PC-3 (cell line): ENCODE measurements around the gene SCCPDH.

ENCODE experiments used
- EZH2 ChIP-seq: fragments of 300-600 bp; sonication (generic); IDR thresholded peaks from one replicate; pipeline ENCODE4 v1.6.1; 2017; ENCODE audit warnings: antibody characterized with exemption, mild to moderate bottlenecking, low read length; ENCODE audit not compliant: unreplicated experiment
- EZH2phosphoT487 ChIP-seq: fragments of 300-600 bp; sonication (generic); IDR thresholded peaks from 2 replicates; pipeline ENCODE4 v1.6.1; 2018; ENCODE audit warnings: mild to moderate bottlenecking, antibody characterized with exemption, low read length, borderline replicate concordance
- TF ChIP-seq, protein P1 (sequence below): fragments of 300-600 bp; sonication (generic); conservative IDR thresholded peaks from 2 replicates; pipeline ENCODE4 v1.5.1; 2017; ENCODE audit warnings: antibody characterized with exemption, low read depth, mild to moderate bottlenecking, low read length

DNA sequence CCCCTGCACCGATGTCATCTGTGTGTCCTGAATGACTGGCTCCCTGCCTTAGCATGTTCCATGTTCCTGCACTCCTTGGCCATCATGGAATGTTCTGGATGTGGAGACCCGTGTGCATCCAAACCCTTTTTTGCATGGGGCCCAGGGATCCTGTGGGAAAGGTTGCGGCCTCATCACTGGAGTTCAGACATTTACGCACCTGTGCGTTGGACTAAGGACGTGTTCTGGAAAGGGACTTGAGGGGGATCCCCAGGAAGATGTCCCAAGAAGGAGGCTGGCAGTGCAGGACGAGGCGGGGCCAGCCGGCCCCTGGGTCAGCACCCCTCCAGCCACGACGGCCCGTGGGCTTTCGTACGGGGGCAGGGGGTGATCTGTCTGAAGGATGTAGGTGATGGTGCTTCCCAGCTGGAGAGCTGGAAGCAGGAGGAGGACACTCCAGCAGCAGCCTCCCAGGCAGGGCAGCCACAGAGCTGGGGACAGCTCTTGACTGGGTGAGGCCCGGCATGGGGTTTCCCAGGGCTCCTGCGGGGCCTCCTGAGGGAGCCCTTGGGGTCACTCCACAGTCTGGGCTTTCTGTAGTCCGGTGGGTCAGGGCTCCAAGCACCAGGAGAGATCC, 67.2 kb downstream of the SCCPDH start:
- TF ChIP-seq, protein P1, sequence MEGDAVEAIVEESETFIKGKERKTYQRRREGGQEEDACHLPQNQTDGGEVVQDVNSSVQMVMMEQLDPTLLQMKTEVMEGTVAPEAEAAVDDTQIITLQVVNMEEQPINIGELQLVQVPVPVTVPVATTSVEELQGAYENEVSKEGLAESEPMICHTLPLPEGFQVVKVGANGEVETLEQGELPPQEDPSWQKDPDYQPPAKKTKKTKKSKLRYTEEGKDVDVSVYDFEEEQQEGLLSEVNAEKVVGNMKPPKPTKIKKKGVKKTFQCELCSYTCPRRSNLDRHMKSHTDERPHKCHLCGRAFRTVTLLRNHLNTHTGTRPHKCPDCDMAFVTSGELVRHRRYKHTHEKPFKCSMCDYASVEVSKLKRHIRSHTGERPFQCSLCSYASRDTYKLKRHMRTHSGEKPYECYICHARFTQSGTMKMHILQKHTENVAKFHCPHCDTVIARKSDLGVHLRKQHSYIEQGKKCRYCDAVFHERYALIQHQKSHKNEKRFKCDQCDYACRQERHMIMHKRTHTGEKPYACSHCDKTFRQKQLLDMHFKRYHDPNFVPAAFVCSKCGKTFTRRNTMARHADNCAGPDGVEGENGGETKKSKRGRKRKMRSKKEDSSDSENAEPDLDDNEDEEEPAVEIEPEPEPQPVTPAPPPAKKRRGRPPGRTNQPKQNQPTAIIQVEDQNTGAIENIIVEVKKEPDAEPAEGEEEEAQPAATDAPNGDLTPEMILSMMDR, result no peak
- no peak for TF ChIP-seq EZH2
- TF ChIP-seq EZH2phosphoT487, result no peak
